CD4-positive, alpha-beta T cell treated with Interleukin-6 at 100 ng/mL for 8 hours (primary cell): ENCODE measurements around the gene PRDM16.

Experiments used
- DNase-seq: peaks from one replicate; pipeline ENCODE4 v3.0.0-alpha.2; 2020; ENCODE audit warnings: mixed read lengths, low spot score

PRDM16 gene

DNA sequence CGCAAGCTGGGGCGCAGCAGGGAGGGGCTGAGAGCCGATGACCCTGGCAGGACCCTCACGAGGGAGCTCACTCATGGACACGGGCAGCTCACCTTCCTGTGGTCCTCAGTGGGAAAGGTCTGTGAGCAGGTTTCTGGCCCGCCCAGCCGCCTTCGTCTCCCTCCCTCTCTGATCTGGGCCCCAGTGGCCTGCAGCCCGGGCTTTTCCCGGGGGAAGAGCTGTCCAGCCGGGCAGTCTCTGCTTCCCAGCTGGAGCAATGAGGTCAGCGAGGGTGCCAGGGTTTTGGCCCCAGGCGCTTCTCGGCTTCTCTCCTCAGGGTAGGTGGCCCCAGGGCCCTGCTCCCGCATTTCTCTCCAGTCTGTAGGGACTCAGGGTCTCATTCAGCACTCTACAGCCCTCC is 363.3 kb downstream of the PRDM16 start:
- no peak for DNase-seq

DNA sequence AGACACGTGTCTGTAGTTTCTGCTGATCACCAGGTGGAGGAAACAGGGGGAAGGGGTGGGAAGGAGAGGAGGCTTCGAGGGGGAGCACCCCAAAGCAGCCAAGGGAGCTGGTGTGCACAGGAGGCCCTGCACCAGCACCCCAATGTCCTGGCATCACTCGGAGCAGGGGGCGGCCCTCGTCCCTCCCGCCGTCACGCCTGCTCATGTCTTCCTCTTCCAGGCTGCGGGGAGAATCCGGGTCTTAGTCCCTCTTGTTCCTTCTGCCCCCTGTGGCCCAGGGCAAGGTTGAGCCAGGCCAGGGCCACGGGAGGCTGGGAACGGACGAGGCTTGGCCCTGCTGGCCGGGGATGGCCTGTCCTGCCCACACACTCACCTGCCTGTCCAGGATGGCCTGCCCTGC is 364.1 kb downstream of the PRDM16 start:
- DNase-seq, result no peak

DNA sequence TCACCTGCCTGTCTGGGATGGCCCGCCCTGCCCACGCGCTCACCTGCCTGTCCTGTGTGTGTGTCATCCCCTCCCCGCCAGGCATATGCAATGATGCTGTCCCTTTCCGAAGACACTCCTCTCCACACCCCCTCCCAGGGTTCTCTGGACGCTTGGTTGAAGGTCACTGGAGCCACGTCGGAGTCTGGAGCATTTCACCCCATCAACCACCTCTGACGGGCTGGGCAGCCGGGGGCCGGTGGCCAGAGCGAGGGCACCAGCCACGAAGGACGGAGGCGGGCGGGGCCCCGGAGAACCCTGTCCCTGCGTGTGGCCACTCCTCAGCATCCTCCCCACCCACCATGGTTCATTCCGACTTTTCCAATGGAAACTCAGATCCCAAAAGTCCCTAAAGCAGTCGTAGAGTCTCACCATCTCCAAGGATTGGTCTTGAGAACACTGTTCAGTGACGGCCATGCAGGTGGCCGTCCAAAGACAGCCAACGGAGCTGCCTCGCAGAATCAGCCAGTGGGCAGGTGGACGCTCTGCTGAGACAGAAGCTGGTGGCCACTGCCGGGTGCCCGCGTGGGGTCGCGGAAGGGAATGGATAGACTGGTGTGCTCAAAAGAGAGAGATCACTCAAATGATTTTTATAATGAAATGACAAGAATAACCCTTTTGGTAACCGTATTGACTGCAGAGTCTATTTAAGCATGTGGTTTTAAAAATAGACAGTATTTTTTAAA is 364.8 kb downstream of the PRDM16 start:
- no peak for DNase-seq

DNA sequence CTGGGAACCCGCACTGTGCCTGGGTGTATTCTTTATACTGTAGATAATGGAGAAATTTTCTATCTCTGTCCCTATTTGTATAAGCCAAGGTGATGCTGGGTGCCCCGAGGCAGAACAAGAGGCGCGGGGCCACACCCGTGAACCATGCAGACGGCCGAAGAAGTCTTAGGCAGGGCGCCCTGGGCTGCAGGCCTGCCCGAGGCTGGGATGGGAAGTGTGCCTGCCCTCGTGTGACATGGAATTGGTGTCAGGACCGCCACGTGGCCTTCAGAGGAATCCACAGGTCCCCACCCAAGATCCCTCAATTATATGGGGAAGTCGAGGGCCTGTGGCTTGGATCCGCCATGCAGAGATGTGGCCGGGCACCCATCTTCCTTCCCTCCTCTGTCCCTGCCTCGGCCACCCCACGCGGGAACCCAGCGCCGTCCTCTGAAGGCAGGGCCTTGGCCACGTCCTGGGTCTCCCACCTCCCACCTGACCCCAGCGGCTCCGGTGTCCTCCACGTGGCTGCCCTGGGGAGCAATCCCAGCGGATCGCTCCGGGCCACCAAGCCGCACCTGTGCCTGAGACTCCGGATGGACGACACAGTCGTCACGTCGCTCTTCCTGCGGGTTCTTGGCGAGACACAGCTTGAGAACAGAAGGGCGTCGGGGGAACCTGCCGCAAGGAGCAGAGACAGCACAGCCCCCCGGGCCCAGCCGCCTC is 365.6 kb downstream of the PRDM16 start:
- DNase-seq, result no peak

DNA sequence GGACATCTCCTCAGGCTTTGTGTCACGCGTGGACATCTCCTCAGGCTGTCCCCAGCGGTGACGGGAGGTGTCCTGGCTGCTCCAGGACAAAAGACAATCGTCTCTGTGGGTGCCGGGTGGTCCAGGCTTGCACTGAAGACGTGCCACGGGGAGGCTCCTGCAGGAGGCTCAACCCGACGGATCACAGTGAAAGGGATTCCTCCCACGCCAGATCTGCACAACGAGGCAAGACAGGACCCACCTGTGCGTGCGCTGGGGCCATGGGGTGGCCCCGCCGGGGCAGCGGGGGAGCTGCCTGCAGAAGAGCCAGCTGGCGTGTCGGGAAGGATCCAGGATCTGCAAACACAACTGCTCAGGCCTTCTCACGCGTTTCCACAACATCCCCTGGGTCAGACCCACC is 366.7 kb downstream of the PRDM16 start:
- DNase-seq, result no peak

DNA sequence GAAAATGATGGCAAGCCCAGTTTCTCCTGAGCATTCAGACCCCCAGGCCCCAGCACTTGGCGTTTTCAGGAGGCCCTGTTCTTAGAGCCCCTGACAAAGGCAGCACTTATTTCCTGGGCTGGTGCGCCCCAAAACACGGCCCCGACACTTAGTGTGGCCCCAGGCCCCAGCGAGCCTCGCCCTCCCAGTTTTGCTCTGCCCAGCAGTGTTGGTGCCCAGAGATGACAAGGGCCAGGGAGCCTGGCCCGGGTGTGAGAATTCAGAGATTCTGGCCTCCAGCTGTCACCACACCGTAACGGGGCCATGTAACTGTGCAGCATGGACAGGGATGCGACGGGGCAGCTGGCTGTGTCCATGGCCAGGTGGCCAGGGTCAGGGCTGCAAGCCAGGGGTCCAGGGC is 367.4 kb downstream of the PRDM16 start:
- no peak for DNase-seq

DNA sequence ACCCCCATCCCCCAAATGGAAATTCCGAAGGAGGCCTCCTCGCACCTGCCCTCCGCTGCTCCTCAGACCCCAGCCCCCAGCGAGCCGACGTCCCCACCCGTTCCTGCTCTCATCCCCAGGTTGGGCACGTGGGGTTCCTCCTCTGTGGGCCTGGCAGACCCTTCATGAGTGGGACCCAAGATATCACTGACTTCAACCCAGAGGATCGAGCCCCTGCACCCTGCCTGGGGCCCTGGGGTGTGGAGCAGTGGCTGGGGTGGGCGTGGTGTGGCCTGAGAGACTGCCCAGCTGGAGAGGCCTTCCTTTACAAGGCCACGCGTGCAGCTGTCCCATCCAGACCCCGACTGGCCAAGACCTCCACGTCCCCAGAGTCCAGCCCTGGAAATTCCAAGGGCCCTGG is 367.9 kb downstream of the PRDM16 start:
- no peak for DNase-seq

DNA sequence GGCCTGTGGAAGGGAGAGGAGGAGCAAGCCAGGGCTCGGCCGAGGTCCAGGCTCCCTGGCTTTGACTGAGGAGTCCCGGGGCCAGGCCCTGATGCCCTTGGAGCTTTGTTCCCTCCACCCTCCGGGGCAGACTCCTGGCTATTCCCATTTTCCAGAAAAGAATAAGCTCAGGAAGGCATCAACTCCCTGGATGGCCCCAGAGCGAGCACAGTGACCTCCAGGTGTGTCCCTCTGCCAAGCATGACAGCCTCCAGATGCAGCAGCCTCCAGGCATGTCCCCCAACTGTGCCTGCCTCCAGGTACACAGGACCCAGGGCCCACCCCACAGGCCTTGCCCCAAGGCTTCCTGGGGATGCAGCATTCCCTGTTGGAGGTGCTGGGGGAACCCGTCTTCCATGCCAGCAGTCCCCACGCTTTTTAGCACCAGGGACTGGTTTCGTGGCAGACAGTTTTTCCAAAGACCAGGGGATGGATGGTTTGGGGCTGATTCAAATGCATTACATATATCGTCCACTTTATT is 369.7 kb downstream of the PRDM16 start:
- no peak for DNase-seq

DNA sequence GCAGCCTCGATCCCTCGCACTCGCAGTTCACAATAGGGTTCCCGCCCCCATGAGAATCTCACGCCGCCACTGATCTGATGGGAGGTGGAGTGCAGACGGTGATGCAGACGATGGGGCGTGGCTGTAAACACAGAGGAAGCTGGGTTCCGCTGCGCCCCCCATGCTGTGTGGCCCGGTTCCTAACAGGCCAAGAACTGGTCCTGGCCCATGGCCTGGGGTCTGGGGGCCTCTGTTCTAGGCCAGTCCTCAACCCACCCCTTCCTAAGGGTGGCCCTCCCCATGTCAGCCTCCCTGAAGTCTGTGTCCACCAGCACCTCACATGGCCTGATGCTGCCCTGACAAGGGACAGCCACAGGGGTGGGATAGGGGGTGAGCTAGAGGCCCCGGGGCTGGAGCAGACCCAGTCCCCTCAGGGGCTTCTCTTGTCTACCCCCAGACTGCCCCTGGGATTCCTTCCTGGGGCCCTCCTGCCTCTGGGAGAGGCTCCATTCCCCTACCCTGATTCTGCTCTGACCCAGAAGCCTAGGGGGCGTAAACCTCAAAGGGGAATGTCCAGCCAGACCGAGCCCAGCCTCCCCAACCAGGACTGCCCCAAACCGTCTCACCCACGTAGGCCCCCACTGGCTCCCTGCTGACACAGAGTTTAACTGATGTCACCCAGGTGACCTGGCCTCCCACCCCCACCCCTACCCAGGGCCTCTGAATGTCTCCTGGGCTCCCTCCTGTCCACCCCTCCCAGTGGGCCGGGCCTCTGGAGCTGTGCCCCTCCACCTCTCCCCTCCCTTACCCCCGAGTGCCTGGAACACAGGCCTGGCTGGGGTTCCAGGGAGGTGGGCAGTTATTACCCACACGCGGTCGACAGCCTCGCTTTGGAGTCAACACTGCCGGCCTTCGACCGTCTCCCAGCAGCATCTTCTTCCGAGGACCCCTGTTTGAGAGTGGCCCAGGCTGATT is 370.6 kb downstream of the PRDM16 start:
- no peak for DNase-seq

DNA sequence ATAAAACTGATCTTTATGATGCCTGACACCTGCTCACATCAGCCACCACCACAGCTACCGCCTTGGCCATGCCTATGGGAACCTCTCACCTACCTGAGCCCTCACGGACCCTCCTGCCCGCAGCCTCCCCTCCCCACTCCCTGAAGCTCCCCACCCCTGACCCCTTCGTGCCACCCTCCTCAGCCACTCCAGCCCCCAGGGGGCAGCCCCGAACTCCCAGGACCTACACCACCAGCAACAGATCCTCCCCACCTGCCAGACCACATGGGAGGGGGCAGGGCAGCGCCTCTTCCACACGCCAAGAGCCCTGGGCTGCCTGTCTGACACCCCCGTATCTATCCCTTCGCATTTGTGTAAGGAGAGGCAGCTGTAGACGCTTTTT is 371.3 kb downstream of the PRDM16 start:
- DNase-seq, result no peak

DNA sequence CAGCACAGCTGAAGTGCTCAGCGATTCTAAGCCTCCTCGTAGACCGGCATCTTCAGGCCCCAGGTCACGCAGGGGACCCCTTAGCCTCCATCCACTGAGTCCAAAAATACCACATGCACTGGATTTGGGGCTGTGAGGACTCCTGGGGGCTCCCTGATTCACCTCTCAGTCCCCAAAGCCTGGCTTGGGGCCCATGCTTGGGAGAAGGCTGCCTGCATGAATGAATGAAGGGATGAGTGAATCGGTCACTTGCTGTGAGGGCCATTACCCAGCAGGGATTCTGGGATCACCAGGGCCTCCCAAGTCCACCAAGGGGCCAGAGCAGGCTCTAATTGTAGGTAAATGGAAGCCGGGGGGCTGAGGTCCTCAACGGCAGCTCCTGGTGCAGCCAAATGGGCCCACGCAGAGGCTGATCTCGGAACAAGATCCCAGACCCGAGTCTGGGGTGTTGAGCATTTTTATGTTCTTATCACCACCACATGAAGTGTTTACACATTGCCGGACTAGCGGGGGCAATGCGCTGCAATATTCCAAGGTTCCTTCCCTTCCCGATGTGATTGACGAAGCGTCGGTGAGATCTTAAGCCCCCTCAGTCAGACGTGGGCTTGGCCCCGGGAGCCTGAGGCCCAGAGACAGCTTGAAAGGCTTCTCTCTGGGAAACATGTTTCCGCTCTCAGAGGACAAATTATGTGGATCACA is 371.9 kb downstream of the PRDM16 start:
- DNase-seq, result no peak

DNA sequence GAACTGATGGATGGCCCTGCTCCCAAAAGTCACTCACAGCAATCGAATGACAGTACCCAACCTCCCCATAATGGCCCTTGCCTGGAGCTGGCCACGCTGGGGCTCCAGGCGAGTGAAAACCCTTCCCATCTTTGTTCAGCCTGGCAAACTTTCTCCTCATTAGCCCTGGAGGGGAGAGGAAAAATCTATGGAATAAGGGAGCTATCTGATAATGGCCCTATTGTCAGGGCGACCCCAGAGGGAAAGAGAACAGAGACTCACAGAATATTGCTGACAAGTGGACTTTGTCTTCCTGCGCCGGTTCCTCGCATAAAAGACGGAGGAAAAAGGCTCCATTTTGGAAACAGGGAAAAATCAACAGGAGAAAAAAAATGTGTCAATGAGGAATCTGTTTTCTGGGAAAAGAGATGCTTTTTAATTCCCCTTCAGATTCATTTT is 372.4 kb downstream of the PRDM16 start:
- DNase-seq, result no peak

DNA sequence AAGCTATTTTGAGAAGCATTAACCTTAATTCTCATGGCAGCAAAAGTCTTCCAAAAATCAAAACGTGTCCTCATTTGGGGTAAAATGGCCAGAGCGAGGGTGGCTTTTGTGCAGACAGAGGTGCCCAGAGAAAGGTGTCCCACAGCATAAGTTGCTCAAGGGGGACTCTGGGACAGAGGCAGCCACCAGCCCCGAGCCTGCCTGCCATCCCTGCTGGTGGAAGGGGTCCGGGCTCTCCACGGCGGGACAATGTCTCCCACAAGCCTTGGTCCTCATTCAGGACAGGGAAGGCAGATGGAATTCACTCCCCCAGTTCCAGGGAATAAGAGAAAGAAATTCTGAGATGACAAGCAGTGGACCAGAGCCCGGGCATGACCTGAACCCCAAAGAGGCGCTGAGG is 372.9 kb downstream of the PRDM16 start:
- DNase-seq, result no peak

DNA sequence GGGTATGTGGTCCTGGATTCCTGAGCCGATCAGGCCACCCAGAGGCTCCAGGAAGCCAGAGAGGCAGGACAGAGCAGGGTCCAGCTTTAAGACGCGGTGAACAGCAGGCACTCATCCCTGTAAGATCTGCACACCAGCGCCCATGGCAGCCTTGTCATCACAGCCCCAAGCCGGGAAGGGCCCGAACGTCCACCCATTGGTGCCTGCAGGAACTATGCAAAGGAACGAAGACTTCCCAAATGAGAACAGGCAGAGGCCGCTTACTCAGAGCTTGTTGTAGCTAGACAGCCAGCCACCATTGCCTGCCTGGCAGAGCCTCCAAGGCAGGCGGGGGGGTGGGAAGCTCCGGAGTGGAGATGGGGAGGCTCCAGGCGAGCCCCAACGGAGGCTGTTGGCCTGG is 373.3 kb downstream of the PRDM16 start:
- DNase-seq, result no peak

DNA sequence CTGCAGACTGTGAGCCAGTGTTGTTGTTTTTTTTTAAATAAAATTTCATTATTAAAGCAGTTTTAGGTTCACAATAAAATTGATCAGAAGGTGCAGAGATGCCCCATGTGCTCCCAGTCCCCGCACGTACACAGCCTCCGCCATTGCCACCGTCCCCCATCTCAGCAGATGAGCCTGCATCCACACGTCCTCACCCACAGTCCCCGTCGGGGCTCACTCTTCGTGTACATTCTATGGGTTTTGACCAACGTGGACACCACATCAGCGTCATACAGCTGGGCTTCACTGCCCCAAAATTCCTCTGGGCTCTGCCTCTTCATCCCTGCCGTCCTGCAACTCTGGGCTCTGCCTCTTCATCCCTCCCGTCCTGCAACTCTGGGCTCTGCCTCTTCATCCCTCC is 373.9 kb downstream of the PRDM16 start:
- DNase-seq, result no peak

DNA sequence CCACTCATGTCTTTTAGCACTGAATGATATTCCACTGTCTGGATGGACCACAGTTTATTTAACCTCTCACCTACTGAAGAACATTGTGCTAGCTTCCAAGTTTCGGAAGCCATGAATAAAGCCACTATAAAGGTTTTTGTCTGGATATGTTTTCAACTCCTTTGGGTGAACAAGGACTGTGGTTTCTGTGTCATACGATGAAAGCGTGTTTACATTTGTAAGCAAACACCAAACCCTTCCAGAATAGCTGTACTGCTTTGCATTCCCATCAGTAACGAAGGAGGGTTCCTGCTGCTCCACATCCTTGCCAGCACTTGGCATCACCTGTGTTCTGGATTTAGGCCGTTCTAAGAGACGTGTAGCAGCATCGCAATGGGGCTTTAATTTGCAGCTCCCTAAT is 374.8 kb downstream of the PRDM16 start:
- DNase-seq, result no peak

DNA sequence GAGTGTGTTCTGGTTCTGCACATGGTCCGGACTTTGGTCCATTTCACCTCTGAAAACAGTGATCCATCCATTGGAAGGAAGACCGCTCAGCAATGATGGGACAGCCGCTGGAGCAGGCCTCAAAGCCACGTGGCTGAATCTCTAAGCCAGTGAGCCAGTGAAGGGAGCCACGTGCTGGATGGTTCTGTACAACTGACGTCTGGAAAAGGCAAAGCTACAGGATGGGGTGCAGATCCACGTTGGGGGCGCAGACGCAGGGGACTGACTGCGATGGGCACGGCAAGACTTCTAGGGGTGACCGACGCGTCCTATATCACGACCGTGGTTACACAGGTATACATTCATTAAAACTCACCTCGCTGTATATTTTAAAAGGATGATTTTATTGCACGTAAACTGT is 375.3 kb downstream of the PRDM16 start:
- no peak for DNase-seq

DNA sequence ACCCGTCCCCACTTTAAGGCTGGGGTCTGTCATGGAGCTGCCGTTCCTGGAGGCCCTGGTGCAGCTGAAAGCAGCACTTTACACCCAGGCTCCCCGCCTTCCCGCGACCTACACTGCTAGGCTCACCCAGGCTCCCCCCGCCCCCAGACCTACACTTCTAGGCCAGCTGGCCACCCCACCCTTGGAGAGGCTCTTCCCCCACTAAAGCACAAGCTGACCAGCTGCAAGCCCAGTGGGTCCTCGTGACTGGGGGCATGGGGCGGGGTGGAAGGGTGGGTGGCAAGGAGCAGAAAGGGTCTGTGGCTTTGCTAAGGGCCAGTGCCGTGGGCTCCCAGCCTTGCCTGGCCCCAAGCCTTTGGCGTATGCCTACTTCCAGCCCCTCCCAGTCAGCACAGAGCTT is 375.7 kb downstream of the PRDM16 start:
- no peak for DNase-seq

DNA sequence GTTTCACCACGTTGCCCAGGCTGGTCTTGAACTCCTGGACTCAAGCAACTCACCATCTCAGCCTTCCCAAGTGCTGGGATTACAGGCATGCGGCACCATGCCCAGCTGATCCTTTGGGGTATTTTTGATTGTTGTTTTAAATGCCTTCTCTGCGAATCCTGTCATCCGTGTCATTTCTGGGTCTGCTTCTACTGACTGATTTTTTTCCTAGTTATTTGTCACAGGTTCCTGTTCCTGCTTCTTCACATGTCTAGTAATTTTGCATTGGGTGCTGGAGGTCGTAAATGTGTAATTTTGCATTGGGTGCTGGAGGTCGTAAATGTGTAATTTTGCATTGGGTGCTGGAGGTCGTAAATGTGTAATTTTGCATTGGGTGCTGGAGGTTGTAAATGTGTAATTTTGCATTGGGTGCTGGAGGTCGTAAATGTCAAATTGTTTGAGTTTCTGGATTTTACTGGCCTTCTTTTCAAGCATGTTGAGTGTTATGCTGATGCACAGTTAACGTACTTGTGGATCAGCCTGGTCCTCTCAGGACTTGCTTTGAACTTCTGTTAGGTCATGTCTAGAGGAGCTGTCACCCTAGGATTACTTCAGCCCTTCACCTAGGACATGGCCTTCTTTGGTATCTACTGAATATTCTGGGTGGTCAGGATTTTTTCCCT is 381.3 kb downstream of the PRDM16 start:
- DNase-seq, result no peak

DNA sequence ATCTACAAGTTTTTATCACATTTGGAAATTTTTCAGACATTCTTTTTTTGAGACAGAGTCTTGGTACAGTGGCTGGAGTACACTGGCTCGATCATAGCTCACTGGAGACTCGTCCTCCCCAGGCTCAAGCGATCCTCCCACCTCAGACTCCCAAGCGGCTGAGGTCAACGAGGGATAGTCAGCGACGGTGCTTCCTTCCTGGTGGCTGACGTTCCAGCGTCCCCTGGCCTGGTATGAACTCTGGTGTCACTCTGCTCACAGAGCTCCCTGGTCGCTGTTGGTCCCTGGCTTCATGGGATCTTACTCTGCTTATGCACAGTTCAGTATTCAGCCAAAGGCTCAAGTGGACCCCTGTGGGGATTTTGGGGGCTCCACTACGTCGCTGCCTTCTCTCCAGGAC is 382.0 kb downstream of the PRDM16 start:
- no peak for DNase-seq
